IMR-90 (cell line): ENCODE results near the gene SETDB1.
"Not testable (repeated sequence)": the region's sequence is repeated elsewhere in the genome, so short reads cannot be mapped to it uniquely, and the experiment has no call there.

Experiments used
- CEBPB ChIP-seq: IDR thresholded peaks from 2 replicates; pipeline ENCODE4 v1.6.1; 2012; ENCODE audit warnings: low read depth, low read length, improper control_type of control experiment
- MAFK ChIP-seq: IDR thresholded peaks from 2 replicates; pipeline ENCODE4 v1.6.1; 2012; ENCODE audit warnings: low read depth, low read length, improper control_type of control experiment
- MXI1 ChIP-seq: IDR thresholded peaks from 2 replicates; pipeline ENCODE4 v1.6.1; 2012; ENCODE audit warnings: low read depth, mild to moderate bottlenecking, low read length, moderate library complexity, borderline replicate concordance
- POLR2A ChIP-seq: IDR thresholded peaks from 2 replicates; pipeline ENCODE4 v1.6.1; 2012; ENCODE audit warnings: mild to moderate bottlenecking, low read depth, low read length
- RCOR1 ChIP-seq: IDR thresholded peaks from 2 replicates; pipeline ENCODE4 v1.6.1; 2012; ENCODE audit warnings: mild to moderate bottlenecking, low read length, improper control_type of control experiment; ENCODE audit not compliant: insufficient replicate concordance
- RFX5 ChIP-seq: IDR thresholded peaks from 2 replicates; pipeline ENCODE4 v1.8.0; 2012; ENCODE audit warnings: low read depth, mild to moderate bottlenecking, low read length, moderate library complexity
- TF ChIP-seq, protein P1 (sequence below): conservative IDR thresholded peaks from 2 replicates; pipeline ENCODE4 v1.5.1; 2012; ENCODE audit warnings: mild to moderate bottlenecking, low read depth, low read length, improper control_type of control experiment

DNA sequence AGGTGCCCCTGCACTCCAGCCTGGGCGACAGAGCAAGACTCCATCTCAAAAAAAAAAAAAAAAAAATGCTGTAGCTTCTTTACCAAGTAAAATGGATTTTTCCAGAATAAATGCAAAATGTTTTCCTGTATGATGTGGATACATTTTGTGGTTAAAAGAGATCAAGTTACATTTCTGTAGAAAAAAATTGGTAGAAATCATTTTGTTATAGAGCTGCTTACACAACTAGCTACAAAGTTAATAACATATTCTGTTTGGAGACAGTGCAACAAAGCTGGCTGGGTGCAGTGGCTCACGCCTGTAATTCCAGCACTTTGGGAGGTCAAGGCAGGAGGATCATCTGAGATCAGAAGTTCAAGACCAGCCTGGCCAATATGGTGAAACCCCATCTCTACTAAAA is 47.2 kb upstream of the SETDB1 start:
- TF ChIP-seq, protein P1, sequence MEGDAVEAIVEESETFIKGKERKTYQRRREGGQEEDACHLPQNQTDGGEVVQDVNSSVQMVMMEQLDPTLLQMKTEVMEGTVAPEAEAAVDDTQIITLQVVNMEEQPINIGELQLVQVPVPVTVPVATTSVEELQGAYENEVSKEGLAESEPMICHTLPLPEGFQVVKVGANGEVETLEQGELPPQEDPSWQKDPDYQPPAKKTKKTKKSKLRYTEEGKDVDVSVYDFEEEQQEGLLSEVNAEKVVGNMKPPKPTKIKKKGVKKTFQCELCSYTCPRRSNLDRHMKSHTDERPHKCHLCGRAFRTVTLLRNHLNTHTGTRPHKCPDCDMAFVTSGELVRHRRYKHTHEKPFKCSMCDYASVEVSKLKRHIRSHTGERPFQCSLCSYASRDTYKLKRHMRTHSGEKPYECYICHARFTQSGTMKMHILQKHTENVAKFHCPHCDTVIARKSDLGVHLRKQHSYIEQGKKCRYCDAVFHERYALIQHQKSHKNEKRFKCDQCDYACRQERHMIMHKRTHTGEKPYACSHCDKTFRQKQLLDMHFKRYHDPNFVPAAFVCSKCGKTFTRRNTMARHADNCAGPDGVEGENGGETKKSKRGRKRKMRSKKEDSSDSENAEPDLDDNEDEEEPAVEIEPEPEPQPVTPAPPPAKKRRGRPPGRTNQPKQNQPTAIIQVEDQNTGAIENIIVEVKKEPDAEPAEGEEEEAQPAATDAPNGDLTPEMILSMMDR: not testable (repeated sequence)
- TF ChIP-seq POLR2A, MAFK, RCOR1, CEBPB, MXI1, RFX5: not testable (repeated sequence)
